DMS79 treated with DMSO at 0.1 percent for 48 hours (cell line): ENCODE results near the gene BRF1.
"Not testable (repeated sequence)": the region's sequence is repeated elsewhere in the genome, so short reads cannot be mapped to it uniquely, and the experiment has no call there.

Experiments used
- DNase-seq: peaks from one replicate; lab custom pipeline; 2025; lab: John Stamatoyannopoulos, UW

Gene BRF1

DNA sequence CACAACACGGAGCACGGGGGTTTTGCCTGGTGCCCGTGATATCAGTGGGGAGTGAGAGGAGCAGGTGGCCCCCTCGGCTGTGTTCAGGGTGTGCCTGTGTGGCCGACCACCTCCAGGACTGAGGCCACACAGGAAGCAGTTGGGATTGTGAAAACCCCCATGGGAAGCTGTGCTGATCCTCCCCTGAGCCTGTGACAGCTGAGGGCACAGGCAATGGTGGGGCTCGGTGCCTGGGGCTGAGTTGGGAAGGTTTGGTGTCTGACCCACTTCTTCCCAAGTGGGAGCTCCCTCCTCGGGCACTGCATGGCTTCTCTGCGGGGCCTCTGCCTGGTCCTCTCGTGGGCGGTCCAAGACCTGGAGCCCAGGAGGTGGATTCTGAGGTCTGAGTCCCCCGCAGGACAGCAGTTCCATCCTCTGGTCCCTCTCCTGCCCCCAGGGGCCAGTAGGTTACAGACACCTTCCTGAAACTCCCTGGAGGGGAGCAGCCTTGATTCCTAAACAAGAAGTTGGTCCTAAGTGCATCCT is 31.6 kb upstream of the BRF1 start:
- no peak for DNase-seq

DNA sequence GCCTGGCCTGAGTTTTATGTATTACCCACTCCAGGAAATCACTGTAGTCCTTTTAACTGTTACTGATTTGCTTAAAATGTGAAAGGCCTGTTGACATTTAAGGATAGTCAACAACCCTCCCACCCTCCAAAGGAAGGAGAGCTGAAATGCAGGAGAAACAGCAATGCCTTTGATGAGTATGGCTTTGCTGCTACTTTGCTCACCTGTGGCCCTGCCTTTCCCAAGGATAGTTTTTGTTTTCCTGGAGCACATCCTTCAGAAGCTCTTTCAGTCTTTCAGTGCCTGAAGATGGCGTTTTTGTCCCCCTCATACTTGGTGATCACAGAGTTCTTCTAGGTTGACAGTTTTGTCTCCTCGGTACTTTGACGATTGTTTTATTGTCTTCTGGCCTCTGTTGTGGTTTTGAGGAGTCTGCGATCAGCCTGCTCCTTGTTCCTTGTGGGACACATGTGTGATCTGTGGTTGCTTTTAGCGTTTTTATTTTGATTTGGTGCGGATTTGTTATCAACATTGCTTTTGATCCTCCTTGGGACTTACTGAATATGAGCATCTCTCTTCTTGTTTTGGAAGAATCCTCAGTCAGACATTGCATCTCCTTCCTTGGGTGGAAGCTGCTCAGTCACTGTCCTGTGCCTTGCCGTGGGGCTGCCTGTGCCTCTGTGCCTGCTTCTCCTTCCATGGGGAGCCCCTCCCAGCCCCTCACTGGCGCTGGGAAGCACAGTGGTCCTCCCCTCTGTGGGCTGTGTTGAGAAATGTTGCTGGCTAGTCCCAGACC is 31.0 kb upstream of the BRF1 start:
- no peak for DNase-seq

- no peak for DNase-seq
These were observed 29.7 kb upstream of the BRF1 start for GRCh38 chr14:105330491-105330895.

- DNase-seq, result no peak
These were observed 28.8 kb upstream of the BRF1 start for GRCh38 chr14:105329411-105330150.

- no peak for DNase-seq
These were observed 28.0 kb upstream of the BRF1 start for GRCh38 chr14:105328678-105329390.

GRCh38 chr14:105328070-105328677 is 27.4 kb upstream of the BRF1 start:
- DNase-seq, result no peak

DNA sequence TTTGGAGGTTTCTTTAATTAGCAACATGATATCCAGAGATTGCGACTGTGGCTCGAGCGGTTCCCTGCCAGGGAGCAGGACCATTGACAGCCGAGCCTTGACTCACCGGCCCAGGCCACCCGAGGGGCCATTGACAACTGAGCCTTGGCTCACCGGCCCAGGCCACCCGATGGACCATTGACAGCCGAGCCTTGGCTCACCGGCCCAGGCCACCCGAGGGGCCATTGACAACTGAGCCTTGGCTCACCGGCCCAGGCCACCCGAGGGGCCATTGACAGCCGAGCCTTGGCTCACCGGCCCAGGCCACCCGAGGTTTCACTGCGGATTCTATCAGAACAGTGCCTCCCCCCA is 26.9 kb upstream of the BRF1 start:
- not testable (repeated sequence) for DNase-seq

DNA sequence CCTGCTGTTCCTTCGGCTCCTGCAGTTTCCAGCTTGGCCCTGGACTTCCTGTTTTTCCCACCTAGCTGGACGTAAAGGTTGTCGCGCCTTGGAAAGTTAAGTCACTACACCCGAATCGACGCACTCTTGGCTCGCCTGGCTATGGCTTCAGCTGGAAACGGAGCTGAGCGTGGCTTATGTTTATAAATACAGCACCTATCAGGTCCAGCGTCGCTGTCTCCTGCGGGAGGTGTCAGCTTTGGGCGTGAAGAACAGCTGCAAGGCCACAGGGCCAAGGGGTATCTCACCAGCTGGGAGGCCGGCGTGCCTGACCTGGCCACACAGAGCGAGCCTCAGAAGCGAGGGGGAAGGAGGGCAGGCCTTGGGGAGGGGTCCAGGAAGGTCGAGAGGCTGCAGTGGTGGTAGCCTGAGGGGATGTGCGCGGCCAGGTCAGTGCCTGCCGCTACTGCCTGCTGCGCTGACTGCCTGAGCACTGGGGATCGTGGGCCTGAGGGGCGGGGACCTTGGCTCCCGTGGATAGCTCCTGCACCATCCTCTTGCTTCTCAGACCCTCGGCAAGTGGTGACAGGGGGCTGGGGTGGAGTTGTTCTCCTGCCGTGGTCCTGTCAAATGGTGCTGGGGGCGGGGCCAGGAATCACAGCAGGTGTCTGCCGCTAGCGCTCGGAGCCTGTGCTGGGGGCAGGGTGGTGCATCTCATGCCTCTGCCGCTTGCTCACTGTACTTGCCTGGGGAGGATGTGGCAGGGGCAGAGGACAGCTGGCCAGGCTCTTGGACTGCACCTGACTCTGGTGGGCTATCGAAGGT is 26.3 kb upstream of the BRF1 start:
- no peak for DNase-seq

DNA sequence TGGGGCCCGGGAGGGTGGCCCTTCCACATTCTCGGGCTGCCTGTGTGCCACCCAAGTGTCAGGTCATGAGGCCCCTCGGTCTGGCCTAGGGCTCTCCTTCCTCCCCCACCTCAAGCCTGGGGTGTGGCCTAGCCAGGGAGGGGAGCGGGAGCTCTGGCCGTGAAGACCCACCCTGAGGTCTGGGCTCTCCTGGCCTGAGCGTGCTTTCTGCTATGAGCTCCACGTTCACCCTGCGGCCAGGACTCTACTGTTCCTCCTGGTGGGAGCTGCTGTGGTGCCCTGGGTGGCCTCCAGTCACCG is 25.7 kb upstream of the BRF1 start:
- DNase-seq, result no peak

DNA sequence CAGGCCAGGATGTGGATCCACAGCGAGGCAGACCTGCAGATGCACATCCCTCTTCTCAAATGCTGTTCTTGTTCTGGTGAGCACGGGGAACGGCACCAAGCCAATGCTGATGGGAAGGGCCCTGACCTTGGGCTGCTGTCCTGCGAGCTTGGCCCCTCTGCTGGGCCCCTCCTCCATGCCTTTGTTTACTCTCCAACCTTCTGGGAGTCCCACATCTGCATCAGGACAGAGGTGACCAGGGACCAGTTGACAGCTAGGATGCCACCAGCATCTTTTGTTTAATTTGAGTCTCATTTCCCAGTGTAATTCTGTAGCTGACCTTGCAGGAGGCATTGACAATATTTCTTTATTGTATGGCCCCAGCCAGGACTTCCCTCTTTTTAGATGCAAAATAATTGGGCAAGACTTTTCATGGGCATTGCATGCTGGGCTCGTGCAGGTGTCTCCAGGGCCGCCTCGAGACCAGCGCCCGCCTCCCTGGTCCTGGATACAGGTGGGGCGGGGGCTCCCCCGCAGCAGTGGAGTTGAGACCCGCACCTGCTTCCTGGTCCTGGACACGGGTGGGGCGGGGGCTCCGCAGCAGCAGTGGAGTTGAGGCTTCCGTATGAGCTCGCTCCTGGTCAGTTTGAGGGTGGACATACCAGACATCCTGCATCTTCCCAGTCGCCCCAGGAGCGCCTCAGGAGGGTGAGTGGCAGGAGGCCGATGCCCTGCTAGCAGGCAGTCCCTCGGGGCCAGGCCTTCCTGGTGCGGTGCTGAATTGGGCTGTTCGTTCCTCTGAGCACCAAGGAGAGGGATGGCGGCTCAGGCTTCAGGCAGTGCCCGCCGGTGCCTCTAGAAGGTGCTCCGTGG is 25.1 kb upstream of the BRF1 start:
- DNase-seq, result no peak

DNA sequence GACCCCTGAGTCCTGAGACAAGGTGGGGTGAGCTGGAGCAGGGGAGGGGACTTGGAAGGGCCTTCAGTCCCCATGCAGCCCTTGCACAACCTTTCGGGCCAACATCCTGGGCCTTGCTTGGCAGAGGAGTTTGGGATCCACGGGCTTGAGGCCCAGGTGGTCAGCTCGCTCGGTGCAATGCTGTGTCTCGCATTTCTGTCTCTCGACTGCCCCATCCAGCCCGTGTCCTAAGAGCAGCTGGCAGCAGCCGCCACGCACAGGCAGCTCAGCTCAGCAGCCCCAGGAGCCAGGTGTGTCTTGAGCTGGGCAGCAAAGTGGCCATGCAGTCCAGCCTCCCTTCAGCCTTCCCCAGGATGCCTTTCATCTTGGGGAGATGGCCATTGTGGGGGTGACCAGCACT is 24.5 kb upstream of the BRF1 start:
- no peak for DNase-seq

- no peak for DNase-seq
These were observed 24.1 kb upstream of the BRF1 start for GRCh38 chr14:105324871-105325270.

DNA sequence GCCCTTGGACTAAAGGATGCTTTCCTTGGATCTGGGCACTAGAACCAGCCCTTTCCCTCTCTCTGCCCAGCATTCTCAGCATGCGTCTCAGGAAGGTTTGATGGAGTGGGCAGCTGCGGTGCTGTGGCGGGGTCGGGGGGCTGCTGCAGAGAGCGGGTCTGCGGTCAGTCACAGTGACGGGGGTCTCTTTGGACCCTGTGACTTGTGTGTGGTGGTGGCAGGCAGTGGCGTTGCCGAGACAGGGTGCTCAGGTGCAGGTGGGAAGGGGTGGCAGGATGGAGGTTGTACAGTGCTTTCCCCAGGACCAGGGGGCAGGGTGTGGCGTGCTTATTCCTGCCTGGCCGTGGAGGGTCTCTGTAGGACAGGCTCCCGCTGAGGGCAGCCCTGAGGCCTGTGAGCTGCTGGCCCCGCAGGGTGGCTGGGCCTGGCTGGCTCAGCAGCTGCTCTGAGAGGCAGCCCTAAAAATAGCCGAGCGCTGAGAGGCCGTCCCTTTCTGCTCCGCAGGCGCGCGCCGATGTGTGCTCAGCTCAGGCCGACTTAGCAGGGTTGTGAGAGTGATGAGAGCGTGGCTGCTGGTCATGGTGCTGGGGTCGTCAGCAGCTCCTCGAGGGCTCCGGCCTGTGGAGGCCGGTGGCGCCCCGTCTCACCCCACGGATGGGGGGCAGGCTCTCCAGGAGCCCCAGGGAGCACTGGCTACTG is 23.4 kb upstream of the BRF1 start:
- DNase-seq, result peak; percentile 60

GRCh38 chr14:105323663-105324062 is 22.9 kb upstream of the BRF1 start:
- DNase-seq, result peak; percentile 57

DNA sequence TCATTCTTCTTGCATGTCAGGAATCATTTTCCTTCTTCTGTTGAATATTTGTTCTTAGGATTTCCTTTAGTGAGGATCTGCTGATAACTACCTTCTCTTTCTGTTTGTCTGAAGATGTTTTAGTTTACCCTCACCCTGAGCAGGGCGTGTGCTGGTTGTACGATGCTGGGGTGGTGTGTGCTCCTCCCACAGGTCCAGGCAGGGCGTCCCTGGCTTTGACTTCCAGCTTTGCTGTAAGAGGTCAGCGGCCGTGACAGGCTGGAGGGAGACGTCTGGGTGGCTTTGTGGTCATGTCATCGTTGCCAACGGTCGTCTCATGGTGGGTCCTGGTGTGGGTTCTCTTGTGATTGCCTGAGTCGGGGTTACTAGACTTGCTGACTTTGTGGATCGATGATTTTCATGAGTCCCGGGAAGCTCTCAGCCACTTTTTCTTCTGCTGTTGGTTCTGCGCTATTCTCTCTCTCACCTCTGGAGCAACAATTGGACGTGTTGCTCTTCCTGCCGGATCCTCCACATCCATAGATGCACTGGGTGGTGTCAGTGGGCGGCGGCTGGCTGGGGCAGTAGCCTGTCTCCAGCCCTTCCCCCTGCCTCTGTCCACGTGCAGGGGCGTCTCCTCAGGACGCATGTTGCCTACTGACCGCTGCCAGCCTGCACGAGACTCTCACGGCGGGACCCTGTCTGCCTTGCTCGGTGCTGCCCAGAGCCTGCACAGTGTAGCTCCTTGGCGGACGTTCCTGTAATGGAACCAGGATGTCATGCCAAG is 22.2 kb upstream of the BRF1 start:
- DNase-seq, result peak; percentile 58

DNA sequence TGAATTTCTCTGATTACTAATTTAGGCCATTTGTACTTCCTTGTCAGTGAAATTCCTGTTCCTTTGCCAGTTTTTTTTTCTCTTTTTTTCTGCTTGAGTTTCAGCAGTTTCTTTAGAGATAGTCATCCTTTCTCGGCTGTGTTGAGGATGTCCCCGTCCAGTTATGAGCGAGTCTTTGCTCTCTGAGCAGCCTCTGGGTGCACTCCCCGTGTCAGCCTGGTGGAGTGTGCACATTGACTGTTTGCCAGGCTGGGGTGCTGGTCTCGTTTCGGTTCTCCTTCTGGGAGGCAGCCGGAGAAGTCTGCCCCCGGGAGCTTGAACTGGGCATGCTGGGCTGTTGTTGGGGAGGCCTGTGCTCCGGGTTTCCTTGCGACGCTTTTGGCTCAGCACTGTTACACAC is 16.7 kb upstream of the BRF1 start:
- no peak for DNase-seq

- DNase-seq, result peak; percentile 34
These were observed 16.2 kb upstream of the BRF1 start for GRCh38 chr14:105316968-105317510.

- no peak for DNase-seq
These were observed 15.8 kb upstream of the BRF1 start for GRCh38 chr14:105316577-105316941.

- DNase-seq, result no peak
These were observed 15.3 kb upstream of the BRF1 start for GRCh38 chr14:105315941-105316576.
